ENCODE data around the gene ZNF93.
"Not testable (repeated sequence)": the region's sequence is repeated elsewhere in the genome, so short reads cannot be mapped to it uniquely, and the experiment has no call there.

ZNF93 gene

GRCh38 chr19:19900139-19900728 is 512 bp upstream of the ZNF93 start:
- Mint-ChIP-seq H3K9me3 (peaks cover 15% of the 10 kb centered on the region), H3K4me3 (peak overlapping the region; percentile 99), H3K27me3 (no peaks in the 10 kb centered on the region), H3K36me3 (peaks cover 3% of the 10 kb centered on the region), H3K27ac (peak overlapping the region; percentile 90), H3K4me1 (peaks cover 16% of the 10 kb centered on the region)
- peak; percentile 33 for ATAC-seq (ENCODE audit: low read depth)
- peak in 1 of 2 donors; percentile 12 for DNase-seq (ENCODE audit: low spot score in 2 of 2)

GRCh38 chr19:19907551-19907950 is 6.8 kb downstream of the ZNF93 start:
- not testable (repeated sequence) for H3K4me3 Mint-ChIP-seq; DNase-seq (ENCODE audit: low spot score in 2 of 2); ATAC-seq (ENCODE audit: low read depth); H3K9me3 Mint-ChIP-seq; H3K36me3 Mint-ChIP-seq; H3K27me3 Mint-ChIP-seq; H3K27ac Mint-ChIP-seq
- peaks cover 19% of the 10 kb centered on the region for H3K4me1 Mint-ChIP-seq

GRCh38 chr19:19909654-19910053 is 8.9 kb downstream of the ZNF93 start:
- Mint-ChIP-seq H3K27ac (no peak overlapping the region), H3K4me1 (peaks cover 18% of the 10 kb centered on the region), H3K36me3 (peaks cover 6% of the 10 kb centered on the region), H3K4me3 (no peak overlapping the region), H3K27me3 (no peaks in the 10 kb centered on the region), H3K9me3 (no peaks in the 10 kb centered on the region)
- ATAC-seq (ENCODE audit: low read depth) (no peak), DNase-seq (ENCODE audit: low spot score in 2 of 2) (no peak)

- no peak for ATAC-seq (ENCODE audit: low read depth)
- Mint-ChIP-seq H3K4me3 (no peak overlapping the region), H3K36me3 (peaks cover 7% of the 10 kb centered on the region), H3K9me3 (no peaks in the 10 kb centered on the region), H3K4me1 (peaks cover 5% of the 10 kb centered on the region), H3K27ac (no peak overlapping the region), H3K27me3 (no peaks in the 10 kb centered on the region)
- no peak for DNase-seq (ENCODE audit: low spot score in 2 of 2)
These were observed 10.4 kb downstream of the ZNF93 start for GRCh38 chr19:19911150-19911549.

- Mint-ChIP-seq H3K9me3 (peaks cover 3% of the 10 kb centered on the region), H3K36me3 (peaks cover 12% of the 10 kb centered on the region)
- no peak for ATAC-seq (ENCODE audit: low read depth)
These were observed 13.8 kb downstream of the ZNF93 start for GRCh38 chr19:19914596-19914995.

GRCh38 chr19:19930417-19930816 is 29.7 kb downstream of the ZNF93 start:
- ATAC-seq (ENCODE audit: low read depth); H3K4me1 Mint-ChIP-seq; H3K27ac Mint-ChIP-seq; DNase-seq (ENCODE audit: low spot score in 2 of 2); H3K27me3 Mint-ChIP-seq; H3K4me3 Mint-ChIP-seq: not testable (repeated sequence)
- peaks cover 12% of the 10 kb centered on the region for H3K9me3 Mint-ChIP-seq
- H3K36me3 Mint-ChIP-seq, result peaks cover 36% of the 10 kb centered on the region

More at GRCh38 chr19:19914596-19914995, 13.8 kb downstream of the ZNF93 start:
- no peak for DNase-seq (ENCODE audit: low spot score in 2 of 2)
- Mint-ChIP-seq H3K27ac (no peak overlapping the region), H3K4me3 (no peak overlapping the region), H3K4me1 (no peaks in the 10 kb centered on the region), H3K27me3 (no peaks in the 10 kb centered on the region)

- H3K27me3 Mint-ChIP-seq; H3K4me1 Mint-ChIP-seq; ATAC-seq (ENCODE audit: low read depth); DNase-seq (ENCODE audit: low spot score in 2 of 2); H3K4me3 Mint-ChIP-seq; H3K27ac Mint-ChIP-seq: not testable (repeated sequence)
- Mint-ChIP-seq H3K9me3 (peaks cover 14% of the 10 kb centered on the region), H3K36me3 (peaks cover 24% of the 10 kb centered on the region)
These were observed 32.9 kb downstream of the ZNF93 start for GRCh38 chr19:19933432-19934314.

GRCh38 chr19:19937403-19937802 is 36.7 kb downstream of the ZNF93 start:
- H3K27me3 Mint-ChIP-seq, result no peaks in the 10 kb centered on the region
- H3K4me1 Mint-ChIP-seq, result peaks cover 2% of the 10 kb centered on the region
- H3K27ac Mint-ChIP-seq, result no peak overlapping the region
- ATAC-seq (ENCODE audit: low read depth) (peak; percentile 48), DNase-seq (ENCODE audit: low spot score in 2 of 2) (no peak)
- H3K36me3 Mint-ChIP-seq, result peaks cover 15% of the 10 kb centered on the region
- peak overlapping the region; percentile 24 for H3K4me3 Mint-ChIP-seq
- H3K9me3 Mint-ChIP-seq, result peaks cover 12% of the 10 kb centered on the region

- no peak overlapping the region for H3K4me3 Mint-ChIP-seq
- no peak overlapping the region for H3K27ac Mint-ChIP-seq
- ATAC-seq (ENCODE audit: low read depth) (no peak), DNase-seq (ENCODE audit: low spot score in 2 of 2) (no peak)
- peaks cover 9% of the 10 kb centered on the region for H3K36me3 Mint-ChIP-seq
- H3K27me3 Mint-ChIP-seq, result no peaks in the 10 kb centered on the region
- H3K4me1 Mint-ChIP-seq, result peaks cover 2% of the 10 kb centered on the region
- peaks cover 9% of the 10 kb centered on the region for H3K9me3 Mint-ChIP-seq
These were observed 37.7 kb downstream of the ZNF93 start for GRCh38 chr19:19938449-19938848.

GRCh38 chr19:19943848-19944582 is 43.3 kb downstream of the ZNF93 start:
- DNase-seq (ENCODE audit: low spot score in 2 of 2), result no peak
- ATAC-seq (ENCODE audit: low read depth), result no peak
- Mint-ChIP-seq H3K27ac (no peak overlapping the region), H3K27me3 (no peaks in the 10 kb centered on the region), H3K9me3 (peaks cover 8% of the 10 kb centered on the region), H3K36me3 (peaks cover 5% of the 10 kb centered on the region), H3K4me1 (no peaks in the 10 kb centered on the region), H3K4me3 (no peak overlapping the region)

- H3K4me1 Mint-ChIP-seq, result no peaks in the 10 kb centered on the region
These were observed 43.8 kb downstream of the ZNF93 start for GRCh38 chr19:19944583-19944880.

GRCh38 chr19:19946226-19946625 is 45.5 kb downstream of the ZNF93 start:
- ATAC-seq (ENCODE audit: low read depth) (no peak), DNase-seq (ENCODE audit: low spot score in 2 of 2) (no peak)
- peaks cover 5% of the 10 kb centered on the region for H3K36me3 Mint-ChIP-seq
- no peaks in the 10 kb centered on the region for H3K4me1 Mint-ChIP-seq
- peaks cover 8% of the 10 kb centered on the region for H3K9me3 Mint-ChIP-seq
- no peak overlapping the region for H3K4me3 Mint-ChIP-seq
- no peak overlapping the region for H3K27ac Mint-ChIP-seq
- H3K27me3 Mint-ChIP-seq, result no peaks in the 10 kb centered on the region

More at GRCh38 chr19:19944583-19944880, 43.8 kb downstream of the ZNF93 start:
- no peak for ATAC-seq (ENCODE audit: low read depth)
- no peak overlapping the region for H3K27ac Mint-ChIP-seq
- H3K4me3 Mint-ChIP-seq, result no peak overlapping the region
- H3K36me3 Mint-ChIP-seq, result peaks cover 5% of the 10 kb centered on the region
- DNase-seq (ENCODE audit: low spot score in 2 of 2), result no peak
- peaks cover 8% of the 10 kb centered on the region for H3K9me3 Mint-ChIP-seq
- no peaks in the 10 kb centered on the region for H3K27me3 Mint-ChIP-seq

GRCh38 chr19:19948800-19949199 is 48.1 kb downstream of the ZNF93 start:
- ATAC-seq (ENCODE audit: low read depth) (no peak), DNase-seq (ENCODE audit: low spot score in 2 of 2) (no peak)
- Mint-ChIP-seq H3K4me3 (no peak overlapping the region), H3K27me3 (no peaks in the 10 kb centered on the region), H3K27ac (no peak overlapping the region), H3K4me1 (no peaks in the 10 kb centered on the region), H3K36me3 (peaks cover 4% of the 10 kb centered on the region), H3K9me3 (peaks cover 7% of the 10 kb centered on the region)

GRCh38 chr19:19955208-19955607 is 54.5 kb downstream of the ZNF93 start:
- Mint-ChIP-seq H3K36me3 (no peaks in the 10 kb centered on the region), H3K27ac (no peak overlapping the region), H3K9me3 (no peaks in the 10 kb centered on the region), H3K4me1 (peaks cover 5% of the 10 kb centered on the region), H3K27me3 (no peaks in the 10 kb centered on the region), H3K4me3 (no peak overlapping the region)
- DNase-seq (ENCODE audit: low spot score in 2 of 2) (no peak), ATAC-seq (ENCODE audit: low read depth) (no peak)
